GM21423 (cell line): ENCODE results near the gene POLE3.
"Not testable (repeated sequence)": the region's sequence is repeated elsewhere in the genome, so short reads cannot be mapped to it uniquely, and the experiment has no call there.

ENCODE experiments used
- ATAC-seq: cut with Tn5 transposase; IDR thresholded peaks from one replicate; pipeline ENCODE4 v1.9.1; 2021; ENCODE audit warnings: mild to moderate bottlenecking, moderate library complexity; ENCODE audit not compliant: unreplicated experiment

POLE3 gene

GRCh38 chr9:113406353-113406752, 4.1 kb downstream of the POLE3 start:
- ATAC-seq = not testable (repeated sequence)

- ATAC-seq = no peak
Measured at GRCh38 chr9:113403646-113404045, 6.8 kb downstream of the POLE3 start.

- peak; percentile 98 for ATAC-seq
Measured at GRCh38 chr9:113401027-113401792, 9.3 kb downstream of the POLE3 start, which contains the start of gene ALAD. Gene ALAD, minus strand, starts transcription at chr9:113401284. Its CDS starts 7,725 bp downstream, at chr9:113393559.

GRCh38 chr9:113399646-113400200, 10.8 kb downstream of the POLE3 start:
- no peak for ATAC-seq

- ATAC-seq = no peak
Measured at GRCh38 chr9:113398796-113399195, 11.7 kb downstream of the POLE3 start.

- no peak for ATAC-seq
Measured at GRCh38 chr9:113397203-113397631, 13.3 kb downstream of the POLE3 start.

GRCh38 chr9:113395000-113395861, 15.2 kb downstream of the POLE3 start:
- ATAC-seq = no peak

GRCh38 chr9:113393281-113393680, 17.2 kb downstream of the POLE3 start:
- no peak for ATAC-seq

- ATAC-seq = no peak
Measured at GRCh38 chr9:113391917-113392316, 18.6 kb downstream of the POLE3 start.

- no peak for ATAC-seq
Measured at GRCh38 chr9:113390192-113390960, 20.1 kb downstream of the POLE3 start.

GRCh38 chr9:113389451-113389850, 21.0 kb downstream of the POLE3 start:
- no peak for ATAC-seq

GRCh38 chr9:113388833-113389232, 21.6 kb downstream of the POLE3 start:
- ATAC-seq = no peak

- ATAC-seq = no peak
Measured at GRCh38 chr9:113387560-113388230, 22.8 kb downstream of the POLE3 start.

- ATAC-seq = no peak
Measured at GRCh38 chr9:113386571-113387393, 23.7 kb downstream of the POLE3 start.

GRCh38 chr9:113381909-113382411, 28.5 kb downstream of the POLE3 start:
- ATAC-seq = no peak

- ATAC-seq = not testable (repeated sequence)
Measured at GRCh38 chr9:113381441-113381840, 29.0 kb downstream of the POLE3 start.

GRCh38 chr9:113380869-113381378, 29.6 kb downstream of the POLE3 start:
- ATAC-seq = peak; percentile 54

- ATAC-seq = not testable (repeated sequence)
Measured at GRCh38 chr9:113379829-113380210, 30.7 kb downstream of the POLE3 start.
